NT2/D1 (cell line): ENCODE results near the gene VAPB.

Experiments
- SUZ12 ChIP-seq: IDR thresholded peaks from 2 replicates; pipeline ENCODE4 v1.6.1; 2011; ENCODE audit not compliant: insufficient read length, insufficient read depth; ENCODE audit errors: extremely low read depth
- YY1 ChIP-seq: IDR thresholded peaks from 2 replicates; pipeline ENCODE4 v1.6.1; 2011; ENCODE audit not compliant: insufficient read length, insufficient read depth
- ZNF274 ChIP-seq: IDR thresholded peaks from 2 replicates; pipeline ENCODE4 v1.6.1; 2011; ENCODE audit warnings: mild to moderate bottlenecking, low read depth, low read length

DNA sequence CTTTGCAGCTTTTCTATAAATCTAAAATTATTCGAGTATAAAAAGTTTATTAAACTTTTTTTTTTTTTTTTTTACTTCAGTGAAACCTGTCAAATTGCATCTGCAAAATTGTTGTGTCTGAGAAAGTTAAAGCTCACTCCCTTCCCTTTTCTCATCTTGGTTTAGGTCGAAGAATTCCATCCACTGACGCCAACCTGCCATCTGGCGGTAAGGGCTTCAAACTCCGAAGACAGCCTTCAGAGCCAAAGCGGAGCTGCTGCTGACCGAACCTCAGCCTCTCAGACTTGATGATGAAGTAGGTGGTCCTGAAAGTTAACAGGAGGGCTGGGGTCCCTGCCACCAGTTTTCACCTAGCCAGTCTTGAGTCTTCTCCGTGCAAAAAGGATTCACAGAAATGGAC, 29.6 kb upstream of the VAPB start:
- TF ChIP-seq YY1 (no peak), ZNF274 (no peak), SUZ12 (no peak)
